Endodermal cell (in vitro differentiated cells): ENCODE data around the gene MAP3K5. TPM values are rescaled to one million over a fixed set of nuclear protein-coding genes. Genes with fewer than 3 reads are reported as not detected.

Experiments used
- DNase-seq: peaks from one replicate; pipeline ENCODE4 v3.0.0-alpha.2; 2017
- H3K27ac ChIP-seq: 2 replicates; pipeline ENCODE4 v1.5.1; 2013; ENCODE audit warnings: mild to moderate bottlenecking, low read depth, low read length, moderate library complexity
- H3K27me3 ChIP-seq: 2 replicates; pipeline ENCODE4 v1.6.1; 2013; ENCODE audit warnings: mild to moderate bottlenecking, low read length, moderate library complexity; ENCODE audit not compliant: insufficient read depth, control insufficient read depth, poor library complexity, severe bottlenecking
- H3K36me3 ChIP-seq: 2 replicates; pipeline ENCODE4 v1.7.0; 2013; ENCODE audit warnings: mild to moderate bottlenecking, low read length, moderate library complexity; ENCODE audit not compliant: control insufficient read depth, insufficient read depth
- H3K4me1 ChIP-seq: one replicate; pipeline ENCODE4 v1.7.0; 2013; ENCODE audit warnings: low read length; ENCODE audit not compliant: control insufficient read depth, insufficient read depth
- H3K4me3 ChIP-seq: 2 replicates; pipeline ENCODE4 v1.5.1; 2013; ENCODE audit warnings: mild to moderate bottlenecking, low read length, moderate library complexity
- H3K9ac ChIP-seq: 2 replicates; pipeline ENCODE4 v1.6.1; 2013; ENCODE audit warnings: mild to moderate bottlenecking, low read length, moderate library complexity; ENCODE audit not compliant: poor library complexity, severe bottlenecking; ENCODE audit errors: extremely low read depth
- H3K9me3 ChIP-seq: 2 replicates; pipeline ENCODE4 v1.6.1; 2013; ENCODE audit warnings: mild to moderate bottlenecking, low read length, moderate library complexity; ENCODE audit not compliant: control insufficient read depth
- H3K27ac Mint-ChIP-seq: 2 replicates; pipeline ENCODE4 v1.8.0; 2020; ENCODE audit warnings: mixed read lengths
- H3K27me3 Mint-ChIP-seq: 2 replicates; pipeline ENCODE4 v1.8.0; 2021; ENCODE audit warnings: mild to moderate bottlenecking, mixed read lengths; ENCODE audit not compliant: insufficient read depth
- H3K36me3 Mint-ChIP-seq: 2 replicates; pipeline ENCODE4 v1.8.0; 2020; ENCODE audit warnings: low read depth, mixed read lengths
- H3K4me1 Mint-ChIP-seq: 2 replicates; pipeline ENCODE4 v1.8.0; 2020; ENCODE audit warnings: mixed read lengths
- H3K4me3 Mint-ChIP-seq: 2 replicates; pipeline ENCODE4 v1.8.0; 2020; ENCODE audit warnings: mild to moderate bottlenecking, moderate library complexity, mixed read lengths
- H3K9me3 Mint-ChIP-seq: 2 replicates; pipeline ENCODE4 v1.8.0; 2020; ENCODE audit warnings: mild to moderate bottlenecking, mixed read lengths
- WGBS, 2 experiments: methylation state at CpG; one replicate each; pipeline versions ENCODE4 v1.1.5 to v1.1.7; 2013; ENCODE audit warnings: missing lambda C conversion rate in 2 of 2, mixed read lengths in 1 of 2; ENCODE audit not compliant: insufficient coverage in 1 of 2, insufficient read length in 1 of 2; 5-methylcytosine and 5-hydroxymethylcytosine counted together
- total RNA-seq, 2 donors: library from RNA; stranded (reverse); fragmentation: NEBNext Ultra II Directional in 1 of 2; extraction: Animal tissue kit (Norgen Biotek cat#: 25700) in 1 of 2; gene quantifications; 2 replicates in 1 of 2; 3 replicates in 1 of 2; pipeline ENCODE4 v1.2.1, GENCODE V29; 2021
- TF ChIP-seq, protein P1 (sequence below): fragments of 200-600 bp; sonication (generic); conservative IDR thresholded peaks from 2 replicates; pipeline ENCODE4 v1.5.0; 2021; ENCODE audit warnings: antibody characterized with exemption, mild to moderate bottlenecking

MAP3K5 gene
- total RNA-seq, 2 donors from 2014 or later = 1.6 to 3.4 TPM

DNA sequence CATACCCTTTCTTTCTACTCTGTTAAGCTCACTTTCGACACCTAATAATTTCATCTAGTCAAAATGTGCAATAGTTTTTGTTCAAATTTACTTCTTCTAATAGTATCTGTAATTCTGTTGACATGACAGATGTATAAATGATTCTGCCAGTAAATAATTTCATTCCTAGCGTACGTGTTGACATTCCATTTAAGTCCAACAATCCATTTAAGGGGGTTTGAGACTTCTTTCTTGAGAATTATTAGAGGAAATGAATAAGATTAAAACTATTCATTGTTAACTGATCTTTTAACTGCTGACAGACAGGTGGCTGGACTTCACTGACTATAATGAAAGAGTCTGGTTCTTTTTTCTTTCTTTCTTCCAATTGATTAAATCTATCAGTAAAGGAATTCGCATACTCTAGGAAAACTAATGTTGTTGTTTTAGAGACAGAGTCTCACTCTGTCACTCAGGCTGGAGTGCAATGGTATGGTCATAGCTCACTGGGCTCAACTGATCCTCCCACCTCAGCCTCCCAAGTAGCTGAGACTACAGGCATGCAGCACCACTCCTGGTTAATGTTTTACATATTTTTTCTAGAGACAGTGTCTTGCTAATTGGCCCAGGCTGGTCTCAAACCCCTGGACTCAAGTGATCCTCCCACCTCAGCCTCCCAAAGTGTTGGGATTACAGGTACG is 55.9 kb downstream of the MAP3K5 start:
- no peaks in the 10 kb centered on the region for H3K36me3 ChIP-seq
- Mint-ChIP-seq H3K36me3 (no peaks in the 10 kb centered on the region), H3K27ac (no peak overlapping the region), H3K9me3 (no peaks in the 10 kb centered on the region), H3K4me3 (no peak overlapping the region), H3K4me1 (peaks cover 44% of the 10 kb centered on the region), H3K27me3 (no peaks in the 10 kb centered on the region)
- H3K9me3 ChIP-seq = no peaks in the 10 kb centered on the region
- no peak for DNase-seq
- TF ChIP-seq, protein P1, sequence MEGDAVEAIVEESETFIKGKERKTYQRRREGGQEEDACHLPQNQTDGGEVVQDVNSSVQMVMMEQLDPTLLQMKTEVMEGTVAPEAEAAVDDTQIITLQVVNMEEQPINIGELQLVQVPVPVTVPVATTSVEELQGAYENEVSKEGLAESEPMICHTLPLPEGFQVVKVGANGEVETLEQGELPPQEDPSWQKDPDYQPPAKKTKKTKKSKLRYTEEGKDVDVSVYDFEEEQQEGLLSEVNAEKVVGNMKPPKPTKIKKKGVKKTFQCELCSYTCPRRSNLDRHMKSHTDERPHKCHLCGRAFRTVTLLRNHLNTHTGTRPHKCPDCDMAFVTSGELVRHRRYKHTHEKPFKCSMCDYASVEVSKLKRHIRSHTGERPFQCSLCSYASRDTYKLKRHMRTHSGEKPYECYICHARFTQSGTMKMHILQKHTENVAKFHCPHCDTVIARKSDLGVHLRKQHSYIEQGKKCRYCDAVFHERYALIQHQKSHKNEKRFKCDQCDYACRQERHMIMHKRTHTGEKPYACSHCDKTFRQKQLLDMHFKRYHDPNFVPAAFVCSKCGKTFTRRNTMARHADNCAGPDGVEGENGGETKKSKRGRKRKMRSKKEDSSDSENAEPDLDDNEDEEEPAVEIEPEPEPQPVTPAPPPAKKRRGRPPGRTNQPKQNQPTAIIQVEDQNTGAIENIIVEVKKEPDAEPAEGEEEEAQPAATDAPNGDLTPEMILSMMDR = no peak
- no peak overlapping the region for H3K9ac ChIP-seq
- no peak overlapping the region for H3K27ac ChIP-seq
- WGBS, 2 experiments = 96% methylated on average over 5 of the region's 5 CpGs; no CpG with 5 or more reads in 1 of the 2 experiments
- no peaks in the 10 kb centered on the region for H3K27me3 ChIP-seq
- no peak overlapping the region for H3K4me3 ChIP-seq
- H3K4me1 ChIP-seq = peaks cover 6% of the 10 kb centered on the region

DNA sequence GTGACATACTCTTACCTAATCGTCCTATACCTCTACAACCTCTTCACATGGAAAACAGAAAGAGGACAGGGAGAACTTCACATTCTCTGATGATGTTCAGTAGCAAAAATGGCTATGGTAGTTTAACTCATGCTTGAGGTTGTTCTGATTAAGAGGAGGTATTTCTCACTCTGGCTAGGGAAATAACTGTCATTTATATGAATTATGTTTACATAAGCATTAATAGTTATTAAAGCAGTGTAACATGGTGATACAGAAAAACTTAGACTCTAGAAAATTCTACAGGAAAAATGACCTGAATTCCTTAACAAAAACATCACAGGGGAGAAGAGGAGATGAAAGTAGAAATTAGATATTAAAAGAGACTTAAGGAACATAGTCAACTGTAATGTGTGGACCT is 57.3 kb downstream of the MAP3K5 start:
- no peak overlapping the region for H3K4me3 Mint-ChIP-seq
- peaks cover 38% of the 10 kb centered on the region for H3K4me1 Mint-ChIP-seq
- no peak overlapping the region for H3K9ac ChIP-seq
- no peak overlapping the region for H3K27ac Mint-ChIP-seq
- WGBS, 2 experiments = 100% methylated on average over 1 of the region's 1 CpG; no CpG with 5 or more reads in 1 of the 2 experiments
- no peak overlapping the region for H3K27ac ChIP-seq
- peaks cover 3% of the 10 kb centered on the region for H3K4me1 ChIP-seq
- no peaks in the 10 kb centered on the region for H3K36me3 ChIP-seq
- H3K9me3 ChIP-seq = no peaks in the 10 kb centered on the region
- H3K4me3 ChIP-seq = no peak overlapping the region
- H3K27me3 ChIP-seq = no peaks in the 10 kb centered on the region
- no peaks in the 10 kb centered on the region for H3K27me3 Mint-ChIP-seq
- no peak for DNase-seq
- no peaks in the 10 kb centered on the region for H3K9me3 Mint-ChIP-seq
- H3K36me3 Mint-ChIP-seq = no peaks in the 10 kb centered on the region
- TF ChIP-seq, protein P1 = no peak

DNA sequence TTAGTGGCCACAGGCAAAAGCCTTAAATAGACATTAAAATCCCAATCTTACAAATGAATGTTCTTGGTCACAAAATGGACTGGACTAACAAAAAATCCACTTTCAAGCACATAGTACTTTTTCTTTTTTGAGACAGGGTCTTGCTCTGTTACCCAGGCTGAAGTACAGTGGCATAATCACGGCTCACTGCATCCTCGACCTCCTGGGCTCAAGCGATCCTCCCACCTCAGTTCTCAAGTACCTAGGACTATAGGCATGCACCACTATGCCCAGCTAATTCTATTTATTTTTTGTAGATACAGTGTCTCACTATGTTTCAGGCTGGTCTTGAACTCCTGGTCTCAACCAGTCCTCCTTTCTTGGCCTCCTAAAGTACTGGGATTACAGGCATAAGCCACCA is 59.4 kb downstream of the MAP3K5 start:
- WGBS, 2 experiments = 87 to 95% methylated on average over 3 of the region's 3 CpGs
- TF ChIP-seq, protein P1 = no peak

More for the DNA sequence above, 59.4 kb downstream of the MAP3K5 start:
- peaks cover 19% of the 10 kb centered on the region for H3K4me1 Mint-ChIP-seq
- Histone ChIP-seq H3K9ac (no peak overlapping the region), H3K4me3 (no peak overlapping the region), H3K9me3 (no peaks in the 10 kb centered on the region), H3K4me1 (no peaks in the 10 kb centered on the region), H3K27ac (no peak overlapping the region), H3K36me3 (no peaks in the 10 kb centered on the region), H3K27me3 (no peaks in the 10 kb centered on the region)
- DNase-seq = no peak
- H3K9me3 Mint-ChIP-seq = peaks cover 2% of the 10 kb centered on the region
- H3K27ac Mint-ChIP-seq = no peak overlapping the region
- H3K27me3 Mint-ChIP-seq = no peaks in the 10 kb centered on the region
- H3K4me3 Mint-ChIP-seq = no peak overlapping the region
- H3K36me3 Mint-ChIP-seq = no peaks in the 10 kb centered on the region
